Ovary (tissue), 9 donors: Measurements from ENCODE around the gene TMEM198. TPM values are rescaled to one million over a fixed set of nuclear protein-coding genes. Genes with fewer than 3 reads are reported as not detected.

ENCODE experiments used
- DNase-seq, 5 donors: peaks; one replicate each; pipeline ENCODE4 v3.0.0-alpha.2; 2019 to 2020
- H3K27ac ChIP-seq, 2 donors: fragments of 200-600 bp; one replicate each; pipeline versions ENCODE4 v1.5.1 to v1.8.0; 2019 to 2022
- H3K27me3 ChIP-seq: fragments of 200-600 bp; one replicate; pipeline ENCODE4 v1.8.0; 2022
- H3K36me3 ChIP-seq: fragments of 200-600 bp; sonication (generic); one replicate; pipeline ENCODE4 v1.5.1; 2019
- H3K4me1 ChIP-seq: one replicate; pipeline ENCODE4 v1.8.1; 2013; ENCODE audit warnings: mild to moderate bottlenecking, moderate library complexity; ENCODE audit not compliant: insufficient read depth
- H3K4me3 ChIP-seq: fragments of 200-600 bp; sonication (generic); one replicate; pipeline ENCODE4 v1.5.1; 2017
- H3K9me3 ChIP-seq, 2 donors: fragments of 200-600 bp in 1 of 2; sonication (generic) in 1 of 2; one replicate each; pipeline versions ENCODE4 v1.5.1 to v1.8.1; 2013 to 2019; ENCODE audit warnings: mild to moderate bottlenecking in 1 of 2, moderate library complexity in 1 of 2
- EP300 ChIP-seq: sonication (generic); formaldehyde crosslinking; IDR thresholded peaks from one replicate; pipeline ENCODE4 v1.6.1; 2017; ENCODE audit warnings: antibody characterized with exemption
- POLR2A ChIP-seq: fragments of 450-650 bp; IDR thresholded peaks from one replicate; pipeline ENCODE4 v1.6.1; 2017; ENCODE audit warnings: antibody characterized with exemption, mild to moderate bottlenecking, moderate library complexity
- WGBS, 3 donors: extraction: QIAGEN DNeasy Blood & Tissue Kit in 1 of 3; methylation state at CpG; one replicate each; pipeline versions ENCODE4 v1.1.5 to v1.1.7; 2013 to 2017; 5-methylcytosine and 5-hydroxymethylcytosine counted together
- intact Hi-C, 4 donors: fragments of 100-400 bp; cut with DNase I; formaldehyde crosslinking; loops; one replicate each; pipeline versions ENCODE4 v1.11.0 to v1.15.1; 2022 to 2023
- microRNA-seq, 3 donors: library from miRNA; unstranded; fragments of <30 nt; microRNA quantifications; one replicate each; pipeline versions ENCODE4 to v1.2.0, GENCODE V29; 2019 to 2020
- polyA plus RNA-seq, 2 donors: library from polyadenylated mRNA; stranded (reverse); fragments of 200-250 nt in 1 of 2; fragments of 350-450 nt in 1 of 2; fragmentation: Illumina TruSeq in 1 of 2; extraction: RNeasy Lipid Tissue Mini Kit (QIAGEN cat#74804) in 1 of 2; gene quantifications; one replicate each; pipeline ENCODE4 v1.2.3, GENCODE V29; 2013 to 2014
- small RNA-seq: library from RNA; depleted of rRNA; stranded (forward); fragments of <200 nt; gene quantifications from one replicate; pipeline ENCODE3, GENCODE V24; 2016
- total RNA-seq, 7 donors: library from RNA; depleted of rRNA in 2 of 7; stranded (reverse); fragments of >200 nt in 2 of 7; fragmentation: NEBNext Ultra II Directional in 3 of 7; extraction: Animal tissue kit (Norgen Biotek cat#: 25700) in 3 of 7; gene quantifications; one replicate each; pipeline versions ENCODE4 v1.1.0 to v1.2.4, GENCODE V29; 2016 to 2023
- TF ChIP-seq, protein P1 (sequence below), 3 donors: fragments of 450-650 bp in 2 of 3; fragments of 200-600 bp in 1 of 3; IDR thresholded peaks; one replicate each; pipeline versions ENCODE4 v1.5.1 to v1.8.0; 2016 to 2022; ENCODE audit warnings: antibody characterized with exemption in 3 of 3, mild to moderate bottlenecking in 1 of 3
- donor health status: DM: no; HTN: no; CAD: no; lungs with moderate emphysema.
- donor health status: DM: no; HTN: no; CAD: no.
- donor health status: Bipolar disorder and iron deficiency.
- donor health status: DM: yes; HTN: yes; CAD: no.
- donor health status: DM: no; HTN: no; CAD: no.
- donor health status: DM: yes; HTN: yes; CAD: no.

The TMEM198 gene
- total and polyA plus RNA-seq, 9 donors, result 0.62 to 22.7 (median 10.4) TPM

DNA sequence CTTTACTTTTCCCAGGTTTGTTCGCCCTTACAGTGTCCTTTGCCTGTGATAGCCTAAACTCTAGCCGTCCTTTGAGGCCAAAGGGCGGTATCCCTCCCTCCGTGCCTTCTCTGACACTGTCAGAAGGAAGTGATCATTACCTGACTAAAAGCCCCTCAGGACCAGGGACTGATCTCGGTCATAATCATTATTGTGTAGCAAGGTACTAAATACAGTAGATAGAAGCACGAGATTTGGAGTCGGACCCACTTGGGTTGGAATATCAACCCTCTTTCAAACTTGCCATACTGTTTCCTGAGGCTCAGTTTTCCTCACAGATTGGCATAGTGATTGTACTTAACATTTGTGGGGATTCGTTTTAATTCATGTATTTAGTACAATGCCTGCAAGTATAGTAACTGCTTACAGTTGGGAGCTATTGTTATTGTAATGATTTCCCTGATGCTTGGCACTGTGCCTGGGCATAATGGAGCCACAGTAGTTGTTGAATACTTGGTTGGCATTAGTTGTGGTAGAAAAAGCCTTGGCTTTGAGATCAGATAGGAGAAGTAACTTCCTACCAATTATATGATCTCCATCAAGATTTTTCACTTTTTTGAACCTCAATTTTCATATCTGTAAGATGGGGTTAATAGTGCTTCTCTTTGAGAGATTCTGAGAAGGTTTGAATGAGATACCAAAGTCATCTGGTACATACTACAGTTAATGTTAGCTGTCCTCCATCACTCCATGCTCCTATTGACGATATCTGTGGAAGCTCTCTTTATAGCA, 54.7 kb downstream of the TMEM198 start:
- TF ChIP-seq EP300, result no peak
- TF ChIP-seq POLR2A, result no peak
- TF ChIP-seq, protein P1, sequence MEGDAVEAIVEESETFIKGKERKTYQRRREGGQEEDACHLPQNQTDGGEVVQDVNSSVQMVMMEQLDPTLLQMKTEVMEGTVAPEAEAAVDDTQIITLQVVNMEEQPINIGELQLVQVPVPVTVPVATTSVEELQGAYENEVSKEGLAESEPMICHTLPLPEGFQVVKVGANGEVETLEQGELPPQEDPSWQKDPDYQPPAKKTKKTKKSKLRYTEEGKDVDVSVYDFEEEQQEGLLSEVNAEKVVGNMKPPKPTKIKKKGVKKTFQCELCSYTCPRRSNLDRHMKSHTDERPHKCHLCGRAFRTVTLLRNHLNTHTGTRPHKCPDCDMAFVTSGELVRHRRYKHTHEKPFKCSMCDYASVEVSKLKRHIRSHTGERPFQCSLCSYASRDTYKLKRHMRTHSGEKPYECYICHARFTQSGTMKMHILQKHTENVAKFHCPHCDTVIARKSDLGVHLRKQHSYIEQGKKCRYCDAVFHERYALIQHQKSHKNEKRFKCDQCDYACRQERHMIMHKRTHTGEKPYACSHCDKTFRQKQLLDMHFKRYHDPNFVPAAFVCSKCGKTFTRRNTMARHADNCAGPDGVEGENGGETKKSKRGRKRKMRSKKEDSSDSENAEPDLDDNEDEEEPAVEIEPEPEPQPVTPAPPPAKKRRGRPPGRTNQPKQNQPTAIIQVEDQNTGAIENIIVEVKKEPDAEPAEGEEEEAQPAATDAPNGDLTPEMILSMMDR (IDR thresholded peaks at IDR 0.05), result no peak
- Histone ChIP-seq H3K27ac (peak overlapping the region; percentile 75 to 91), H3K4me1 (peaks cover 12% of the 10 kb centered on the region), H3K36me3 (no peaks in the 10 kb centered on the region), H3K9me3 (no peaks in the 10 kb centered on the region), H3K4me3 (peak overlapping the region; percentile 80), H3K27me3 (no peaks in the 10 kb centered on the region)
- intact Hi-C loops, result no loop called here
- 20 to 23% (median 22%) methylated on average over 9 of the region's 9 CpGs for WGBS, 3 donors
- DNase-seq, result peak in 1 of 5 donors; percentile 60

Small RNA genes within 50 kb of the gene (microRNA-seq; reads per million reads assigned to microRNA genes)
- gene MIR3132, result 1.1 to 2.8 (median 2.3) reads per million in 3 donors

Small RNA genes within 50 kb of the gene (small RNA-seq; reads per million reads assigned to genes)
- gene MIR3132, result not detected
- gene RN7SKP213, result not detected

Other genes starting within 250 kb of the TMEM198 start
- 1 to 10 TPM in 3 of 7 donors, under 1 TPM in 3, not detected in 1; 0.12 to 2.3 (median 0.82) TPM for gene PTPRN, start 234.6 kb upstream of the TMEM198 start, total RNA-seq
- gene PTPRN, start 234.6 kb upstream of the TMEM198 start, polyA plus RNA-seq, result 1 to 10 TPM in 1 of 2 donors, under 1 TPM in 1; 0.08 to 1.3 TPM
- gene RESP18, start 211.3 kb upstream of the TMEM198 start, total RNA-seq, result not detected
- gene RESP18, start 211.3 kb upstream of the TMEM198 start, polyA plus RNA-seq, result not detected
- 10 to 100 TPM; 34.7 to 72.9 (median 66.4) TPM for gene DNPEP, start 156.1 kb upstream of the TMEM198 start, total RNA-seq
- gene DNPEP, start 156.1 kb upstream of the TMEM198 start, polyA plus RNA-seq, result 10 to 100 TPM; 23.4 to 54.2 TPM
- 1,000 to 10,000 TPM in 1 of 7 donors, 100 to 1,000 TPM in 4, 10 to 100 TPM in 2; 86.5 to 1,061 (median 184) TPM for gene DES, start 125.7 kb upstream of the TMEM198 start, total RNA-seq
- 100 to 1,000 TPM; 149 to 642 TPM for gene DES, start 125.7 kb upstream of the TMEM198 start, polyA plus RNA-seq
- gene SPEG, start 109.2 kb upstream of the TMEM198 start, total RNA-seq, result 10 to 100 TPM; 13.9 to 79.7 (median 29.6) TPM
- 10 to 100 TPM in 1 of 2 donors, 1 to 10 TPM in 1; 9.9 to 31.4 TPM for gene SPEG, start 109.2 kb upstream of the TMEM198 start, polyA plus RNA-seq
- gene GMPPA, start 45.1 kb upstream of the TMEM198 start, total RNA-seq, result 10 to 100 TPM; 14.2 to 35.7 (median 23.7) TPM
- gene GMPPA, start 45.1 kb upstream of the TMEM198 start, polyA plus RNA-seq, result 10 to 100 TPM; 20.0 to 33.7 TPM
- gene ASIC4, start 29.5 kb upstream of the TMEM198 start, total RNA-seq, result under 1 TPM in 3 of 7 donors, not detected in 4; 0.10 to 0.28 (median 0.24) TPM
- gene ASIC4, start 29.5 kb upstream of the TMEM198 start, polyA plus RNA-seq, result under 1 TPM in 1 of 2 donors, not detected in 1; 0.05 TPM
- gene CHPF, start 219 bp upstream of the TMEM198 start, total RNA-seq, result 100 to 1,000 TPM in 6 of 7 donors, 10 to 100 TPM in 1; 89.4 to 181 (median 135) TPM
- 10 to 100 TPM in 1 of 2 donors, 1 to 10 TPM in 1; 4.0 to 76.0 TPM for gene CHPF, start 219 bp upstream of the TMEM198 start, polyA plus RNA-seq
- 100 to 1,000 TPM; 230 to 740 (median 473) TPM for gene OBSL1, start 27.5 kb downstream of the TMEM198 start, total RNA-seq
- 100 to 1,000 TPM in 1 of 2 donors, 10 to 100 TPM in 1; 53.2 to 431 TPM for gene OBSL1, start 27.5 kb downstream of the TMEM198 start, polyA plus RNA-seq
- gene INHA, start 28.3 kb downstream of the TMEM198 start, total RNA-seq, result 100 to 1,000 TPM in 2 of 7 donors, 10 to 100 TPM in 5; 38.4 to 165 (median 78.3) TPM
- gene INHA, start 28.3 kb downstream of the TMEM198 start, polyA plus RNA-seq, result 100 to 1,000 TPM in 1 of 2 donors, 10 to 100 TPM in 1; 96.3 to 162 TPM
- 10 to 100 TPM; 30.3 to 73.7 (median 43.8) TPM for gene STK11IP, start 53.8 kb downstream of the TMEM198 start, total RNA-seq
- 10 to 100 TPM in 1 of 2 donors, 1 to 10 TPM in 1; 9.2 to 46.2 TPM for gene STK11IP, start 53.8 kb downstream of the TMEM198 start, polyA plus RNA-seq
- 100 to 1,000 TPM in 4 of 7 donors, 10 to 100 TPM in 3; 29.6 to 232 (median 106) TPM for gene SLC4A3, start 83.6 kb downstream of the TMEM198 start, total RNA-seq
- gene SLC4A3, start 83.6 kb downstream of the TMEM198 start, polyA plus RNA-seq, result 10 to 100 TPM in 1 of 2 donors, 1 to 10 TPM in 1; 5.3 to 83.6 TPM